GM12875 (cell line): Measurements from ENCODE around the gene IKZF3.

Source experiments
- H3K4me3 ChIP-seq: one replicate; pipeline ENCODE4 v1.5.1; 2011; ENCODE audit warnings: low read depth, low read length, control low read depth
- TF ChIP-seq, protein P1 (sequence below): IDR thresholded peaks from 2 replicates; pipeline ENCODE4 v1.5.1; 2011; ENCODE audit warnings: low read depth, mild to moderate bottlenecking, control low read depth, inconsistent platforms, low read length, moderate library complexity, borderline replicate concordance; ENCODE audit not compliant: insufficient read depth

Gene IKZF3

GRCh38 chr17:39737760-39738567, 126.1 kb downstream of the IKZF3 start, which contains the start of gene GRB7:
TSS of gene GRB7 (plus strand) at chr17:39737938. CDS start at chr17:39742302, 4,364 bp downstream.
- TF ChIP-seq, protein P1, sequence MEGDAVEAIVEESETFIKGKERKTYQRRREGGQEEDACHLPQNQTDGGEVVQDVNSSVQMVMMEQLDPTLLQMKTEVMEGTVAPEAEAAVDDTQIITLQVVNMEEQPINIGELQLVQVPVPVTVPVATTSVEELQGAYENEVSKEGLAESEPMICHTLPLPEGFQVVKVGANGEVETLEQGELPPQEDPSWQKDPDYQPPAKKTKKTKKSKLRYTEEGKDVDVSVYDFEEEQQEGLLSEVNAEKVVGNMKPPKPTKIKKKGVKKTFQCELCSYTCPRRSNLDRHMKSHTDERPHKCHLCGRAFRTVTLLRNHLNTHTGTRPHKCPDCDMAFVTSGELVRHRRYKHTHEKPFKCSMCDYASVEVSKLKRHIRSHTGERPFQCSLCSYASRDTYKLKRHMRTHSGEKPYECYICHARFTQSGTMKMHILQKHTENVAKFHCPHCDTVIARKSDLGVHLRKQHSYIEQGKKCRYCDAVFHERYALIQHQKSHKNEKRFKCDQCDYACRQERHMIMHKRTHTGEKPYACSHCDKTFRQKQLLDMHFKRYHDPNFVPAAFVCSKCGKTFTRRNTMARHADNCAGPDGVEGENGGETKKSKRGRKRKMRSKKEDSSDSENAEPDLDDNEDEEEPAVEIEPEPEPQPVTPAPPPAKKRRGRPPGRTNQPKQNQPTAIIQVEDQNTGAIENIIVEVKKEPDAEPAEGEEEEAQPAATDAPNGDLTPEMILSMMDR: no peak
- no peak within 1 kb of the TSS for H3K4me3 ChIP-seq

GRCh38 chr17:39737206-39737759, 126.8 kb downstream of the IKZF3 start:
- no peak overlapping the region for H3K4me3 ChIP-seq
- TF ChIP-seq, protein P1: no peak

DNA sequence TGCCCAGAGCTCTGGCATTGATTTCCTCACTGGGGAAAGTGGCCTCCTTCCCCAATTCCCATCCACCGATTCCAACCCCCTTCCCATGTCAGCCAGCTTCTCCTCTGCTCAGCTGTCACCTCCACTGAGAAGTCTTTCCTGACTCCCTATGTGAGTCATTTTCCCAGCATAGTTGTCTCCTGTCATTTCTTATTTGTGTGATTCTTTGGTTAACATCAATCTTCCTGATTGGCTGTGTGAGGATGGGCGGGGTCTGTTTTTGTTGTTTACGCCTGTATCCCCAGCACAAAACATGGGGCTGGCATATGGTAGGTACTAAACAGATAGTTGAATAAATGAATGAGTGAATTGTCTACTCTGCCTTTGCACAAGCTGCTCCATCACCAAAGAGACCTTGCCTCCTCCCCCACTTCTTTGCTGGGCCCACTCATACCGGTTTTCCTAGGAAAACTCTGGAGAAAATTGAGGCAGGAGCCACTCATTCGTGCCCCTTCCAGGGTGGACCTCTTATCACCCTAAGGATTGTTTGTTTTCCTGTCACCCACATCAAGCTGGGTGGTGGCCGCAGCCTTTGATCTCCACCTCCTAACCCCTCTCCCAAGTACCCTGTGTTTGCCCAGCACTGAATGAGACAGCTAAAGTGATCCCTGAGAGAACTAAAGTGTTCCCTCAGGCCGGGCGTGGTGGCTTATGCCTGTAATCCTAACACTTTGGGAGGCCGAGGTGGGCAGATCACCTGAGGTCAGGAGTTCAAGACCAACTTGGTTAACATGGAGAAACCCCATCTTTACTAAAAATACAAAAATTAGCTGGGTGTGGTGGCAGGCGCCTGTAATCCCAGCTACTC, 127.6 kb downstream of the IKZF3 start:
- H3K4me3 ChIP-seq: no peak overlapping the region
- TF ChIP-seq, protein P1: no peak

- TF ChIP-seq, protein P1: no peak
- no peak overlapping the region for H3K4me3 ChIP-seq
These were observed 128.2 kb downstream of the IKZF3 start for GRCh38 chr17:39735882-39736281.

DNA sequence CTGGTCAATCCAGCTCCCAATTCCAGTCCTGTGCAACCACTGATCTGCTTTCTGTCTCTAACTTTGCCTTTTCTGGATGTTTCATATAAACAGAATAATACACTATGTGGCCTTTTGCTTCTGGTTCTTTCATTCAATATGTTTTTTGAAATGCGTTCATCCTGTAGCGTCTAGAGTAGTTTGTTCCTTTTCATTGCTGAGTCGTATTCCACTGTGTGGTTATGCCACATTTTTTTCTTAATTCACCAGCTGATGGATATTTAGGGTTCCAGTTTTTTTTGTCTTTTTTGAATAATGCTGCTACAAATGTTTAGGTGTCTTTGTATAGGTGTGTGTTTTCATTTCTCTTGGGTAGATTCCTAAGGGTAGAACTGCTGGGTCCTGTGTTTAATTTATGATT, 131.5 kb downstream of the IKZF3 start:
- TF ChIP-seq, protein P1: no peak
- H3K4me3 ChIP-seq: no peak overlapping the region

GRCh38 chr17:39730095-39730921, 133.8 kb downstream of the IKZF3 start, which contains the start of gene MIEN1:
TSS of gene MIEN1 (minus strand) at chr17:39730532. CDS start at chr17:39730495, 37 bp downstream.
- peak within 1 kb of the TSS; percentile 77 for H3K4me3 ChIP-seq
- TF ChIP-seq, protein P1: peak; percentile 95
